ENCODE results near the gene MYPN.

The MYPN gene

DNA sequence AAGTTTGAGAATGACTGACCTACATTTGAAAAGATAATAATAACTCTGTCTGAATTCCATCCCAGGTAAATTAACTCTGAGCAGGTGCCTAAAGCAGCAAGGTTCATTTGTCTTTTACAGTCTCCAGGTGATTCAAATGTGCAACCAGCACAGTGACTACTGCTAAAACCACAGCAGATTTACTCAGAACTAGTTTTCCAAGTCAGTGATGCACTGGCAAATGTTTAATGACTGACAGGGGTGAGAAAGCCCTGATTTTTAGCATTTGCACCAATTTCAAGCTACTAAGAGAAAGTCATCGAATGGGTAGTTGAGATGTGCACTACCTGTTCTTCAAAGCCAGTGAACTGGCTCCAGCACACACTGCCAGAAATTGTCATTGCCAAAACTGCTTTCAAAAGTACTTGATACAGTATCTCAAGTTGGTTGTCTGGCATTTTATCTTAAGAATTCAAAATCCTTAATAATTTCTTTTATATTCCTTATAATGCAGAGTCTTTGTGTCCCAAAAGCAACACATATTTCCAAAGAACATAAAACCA, 62.3 kb downstream of the MYPN start:
- TF ChIP-seq, protein P1, sequence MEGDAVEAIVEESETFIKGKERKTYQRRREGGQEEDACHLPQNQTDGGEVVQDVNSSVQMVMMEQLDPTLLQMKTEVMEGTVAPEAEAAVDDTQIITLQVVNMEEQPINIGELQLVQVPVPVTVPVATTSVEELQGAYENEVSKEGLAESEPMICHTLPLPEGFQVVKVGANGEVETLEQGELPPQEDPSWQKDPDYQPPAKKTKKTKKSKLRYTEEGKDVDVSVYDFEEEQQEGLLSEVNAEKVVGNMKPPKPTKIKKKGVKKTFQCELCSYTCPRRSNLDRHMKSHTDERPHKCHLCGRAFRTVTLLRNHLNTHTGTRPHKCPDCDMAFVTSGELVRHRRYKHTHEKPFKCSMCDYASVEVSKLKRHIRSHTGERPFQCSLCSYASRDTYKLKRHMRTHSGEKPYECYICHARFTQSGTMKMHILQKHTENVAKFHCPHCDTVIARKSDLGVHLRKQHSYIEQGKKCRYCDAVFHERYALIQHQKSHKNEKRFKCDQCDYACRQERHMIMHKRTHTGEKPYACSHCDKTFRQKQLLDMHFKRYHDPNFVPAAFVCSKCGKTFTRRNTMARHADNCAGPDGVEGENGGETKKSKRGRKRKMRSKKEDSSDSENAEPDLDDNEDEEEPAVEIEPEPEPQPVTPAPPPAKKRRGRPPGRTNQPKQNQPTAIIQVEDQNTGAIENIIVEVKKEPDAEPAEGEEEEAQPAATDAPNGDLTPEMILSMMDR (IDR thresholded peaks at IDR 0.05; ENCODE audit: low read depth, low read length), result no peak
- no peaks in the 10 kb centered on the region for H3K36me3 ChIP-seq
- no peak overlapping the region for H3K27ac ChIP-seq
- H3K27me3 ChIP-seq (ENCODE audit: insufficient read depth, low read depth, severe bottlenecking), result no peaks in the 10 kb centered on the region
- H3K9me3 ChIP-seq (ENCODE audit: severe bottlenecking), result no peaks in the 10 kb centered on the region
- no peak for DNase-seq
- no peak overlapping the region for H3K4me3 ChIP-seq (ENCODE audit: low read depth, low read length)

DNA sequence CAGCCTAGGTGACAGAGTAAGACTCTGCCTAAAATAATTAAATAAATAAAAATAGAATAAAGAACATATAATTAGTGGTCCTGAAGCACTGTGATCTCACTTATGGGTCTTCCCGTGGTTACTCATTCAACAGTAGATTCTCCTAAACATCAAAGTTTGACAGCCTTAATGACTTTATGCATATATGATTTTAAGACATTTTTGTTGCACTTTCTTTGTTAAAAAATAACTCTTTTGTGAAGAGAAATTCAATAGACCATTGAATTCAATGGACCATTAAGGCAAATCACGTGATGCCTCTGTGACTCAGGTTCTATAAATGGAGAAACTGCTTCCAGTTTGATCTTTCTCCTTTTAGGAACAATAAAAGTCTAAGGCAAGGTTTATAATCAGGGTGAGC, 63.0 kb downstream of the MYPN start:
- H3K36me3 ChIP-seq, result no peaks in the 10 kb centered on the region
- no peak for DNase-seq
- TF ChIP-seq, protein P1 (IDR thresholded peaks at IDR 0.05; ENCODE audit: low read depth, low read length), result no peak
- H3K4me3 ChIP-seq (ENCODE audit: low read depth, low read length), result no peak overlapping the region
- no peaks in the 10 kb centered on the region for H3K27me3 ChIP-seq (ENCODE audit: insufficient read depth, low read depth, severe bottlenecking)
- no peaks in the 10 kb centered on the region for H3K9me3 ChIP-seq (ENCODE audit: severe bottlenecking)
- H3K27ac ChIP-seq, result no peak overlapping the region

DNA sequence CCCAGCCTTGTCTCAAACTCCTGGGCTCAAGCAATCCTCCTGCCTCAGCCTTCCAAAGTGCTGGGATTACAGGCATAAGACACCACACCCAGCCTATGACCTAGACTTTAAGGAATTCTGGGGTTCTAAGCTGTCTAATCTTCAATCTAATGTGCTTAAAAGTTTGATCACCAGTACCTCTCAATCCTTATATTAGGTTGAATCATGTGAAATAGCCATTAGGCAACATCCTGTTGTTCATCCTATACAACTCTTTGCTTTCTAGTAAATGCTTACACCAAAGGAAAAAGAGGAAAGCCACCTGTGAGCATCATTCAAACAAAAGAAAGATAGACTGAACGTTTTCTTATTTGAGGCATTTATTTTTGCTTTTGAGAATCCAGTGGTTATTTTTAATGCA, 66.7 kb downstream of the MYPN start:
- Histone ChIP-seq H3K27me3 (ENCODE audit: insufficient read depth, low read depth, severe bottlenecking) (no peaks in the 10 kb centered on the region), H3K9me3 (ENCODE audit: severe bottlenecking) (no peaks in the 10 kb centered on the region)

GRCh38 chr10:68176797-68177196, 67.5 kb downstream of the MYPN start:
- H3K27me3 ChIP-seq (ENCODE audit: insufficient read depth, low read depth, severe bottlenecking), result no peaks in the 10 kb centered on the region
- TF ChIP-seq, protein P1 (IDR thresholded peaks at IDR 0.05; ENCODE audit: low read depth, low read length), result no peak
- DNase-seq, result no peak

More for the DNA sequence above, 66.7 kb downstream of the MYPN start:
- TF ChIP-seq, protein P1 (IDR thresholded peaks at IDR 0.05; ENCODE audit: low read depth, low read length), result no peak
- no peak overlapping the region for H3K27ac ChIP-seq
- H3K4me3 ChIP-seq (ENCODE audit: low read depth, low read length), result no peak overlapping the region
- DNase-seq, result no peak
- H3K36me3 ChIP-seq, result no peaks in the 10 kb centered on the region

DNA sequence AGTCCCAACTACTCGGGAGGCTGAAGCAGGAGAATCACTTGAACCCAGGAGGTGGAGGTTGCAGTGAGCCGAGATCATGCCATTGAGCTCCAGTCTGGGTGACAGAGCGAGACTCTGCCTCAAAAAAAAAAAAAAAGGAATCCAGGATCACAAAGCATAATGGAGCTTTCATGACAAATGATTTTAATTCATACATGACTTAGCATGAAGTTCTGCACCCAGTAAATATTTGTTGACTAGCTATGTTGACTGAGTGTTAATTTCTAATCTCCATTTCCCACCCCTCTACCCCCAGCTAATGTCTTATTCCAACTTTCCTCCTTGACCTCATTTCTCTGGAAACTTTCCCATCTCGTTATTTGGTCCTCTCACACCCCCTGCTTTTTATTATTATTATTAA, 69.3 kb downstream of the MYPN start:
- TF ChIP-seq, protein P1 (IDR thresholded peaks at IDR 0.05; ENCODE audit: low read depth, low read length), result no peak
- no peaks in the 10 kb centered on the region for H3K9me3 ChIP-seq (ENCODE audit: severe bottlenecking)
- no peak overlapping the region for H3K27ac ChIP-seq
- H3K4me3 ChIP-seq (ENCODE audit: low read depth, low read length), result no peak overlapping the region
- no peaks in the 10 kb centered on the region for H3K36me3 ChIP-seq
- DNase-seq, result no peak
- H3K27me3 ChIP-seq (ENCODE audit: insufficient read depth, low read depth, severe bottlenecking), result no peaks in the 10 kb centered on the region

More at GRCh38 chr10:68176797-68177196, 67.5 kb downstream of the MYPN start:
- H3K27ac ChIP-seq, result no peak overlapping the region
- no peaks in the 10 kb centered on the region for H3K36me3 ChIP-seq
- H3K4me3 ChIP-seq (ENCODE audit: low read depth, low read length), result no peak overlapping the region
- no peaks in the 10 kb centered on the region for H3K9me3 ChIP-seq (ENCODE audit: severe bottlenecking)

DNA sequence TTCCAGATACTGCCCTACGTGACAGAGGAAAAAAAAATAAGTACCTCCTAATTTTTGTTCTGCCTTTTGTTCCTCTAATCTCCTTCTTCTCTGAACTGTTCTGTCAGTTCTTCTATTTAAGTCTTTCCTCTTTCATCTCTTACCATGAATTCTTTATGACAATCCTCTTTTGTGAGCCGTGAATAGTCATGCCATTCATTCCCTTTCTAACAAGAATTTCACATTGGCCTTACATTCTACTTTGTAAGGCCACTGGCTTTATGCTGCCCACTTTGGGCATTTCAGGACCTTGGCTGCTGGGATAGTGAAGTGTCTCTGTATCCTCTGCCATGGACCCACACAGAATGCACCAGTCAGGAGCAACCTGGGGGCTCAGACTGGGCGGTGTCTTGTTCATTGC, 69.7 kb downstream of the MYPN start:
- Histone ChIP-seq H3K9me3 (ENCODE audit: severe bottlenecking) (no peaks in the 10 kb centered on the region), H3K4me3 (ENCODE audit: low read depth, low read length) (no peak overlapping the region), H3K27ac (no peak overlapping the region), H3K27me3 (ENCODE audit: insufficient read depth, low read depth, severe bottlenecking) (no peaks in the 10 kb centered on the region), H3K36me3 (no peaks in the 10 kb centered on the region)
- TF ChIP-seq, protein P1 (IDR thresholded peaks at IDR 0.05; ENCODE audit: low read depth, low read length), result no peak
- no peak for DNase-seq
